IMR-90 (cell line): Measurements from ENCODE around the gene ZNF169.
"Not testable (repeated sequence)": the region's sequence is repeated elsewhere in the genome, so short reads cannot be mapped to it uniquely, and the experiment has no call there.

ENCODE experiments used
- CHD1 ChIP-seq: IDR thresholded peaks from 2 replicates; pipeline ENCODE4 v1.6.1; 2012; ENCODE audit warnings: low read depth, low read length, improper control_type of control experiment
- CTCF ChIP-seq: conservative IDR thresholded peaks from 2 replicates; pipeline ENCODE4 v1.5.1; 2012; ENCODE audit warnings: mild to moderate bottlenecking, low read depth, low read length, improper control_type of control experiment
- POLR2A ChIP-seq: IDR thresholded peaks from 2 replicates; pipeline ENCODE4 v1.6.1; 2012; ENCODE audit warnings: mild to moderate bottlenecking, low read depth, low read length
- TF ChIP-seq, protein P1 (sequence below): fragments of 150-350 bp; IDR thresholded peaks from 2 replicates; pipeline ENCODE4 v1.6.1; 2017; ENCODE audit warnings: mild to moderate bottlenecking, antibody characterized with exemption, low read length, low read depth

- TF ChIP-seq CHD1, CTCF, POLR2A: not testable (repeated sequence)
- TF ChIP-seq, protein P1, sequence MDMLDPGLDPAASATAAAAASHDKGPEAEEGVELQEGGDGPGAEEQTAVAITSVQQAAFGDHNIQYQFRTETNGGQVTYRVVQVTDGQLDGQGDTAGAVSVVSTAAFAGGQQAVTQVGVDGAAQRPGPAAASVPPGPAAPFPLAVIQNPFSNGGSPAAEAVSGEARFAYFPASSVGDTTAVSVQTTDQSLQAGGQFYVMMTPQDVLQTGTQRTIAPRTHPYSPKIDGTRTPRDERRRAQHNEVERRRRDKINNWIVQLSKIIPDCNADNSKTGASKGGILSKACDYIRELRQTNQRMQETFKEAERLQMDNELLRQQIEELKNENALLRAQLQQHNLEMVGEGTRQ: not testable (repeated sequence)
These were observed 81.7 kb downstream of the ZNF169 start for GRCh38 chr9:94340750-94341149.
